CD4-positive, alpha-beta T cell treated with Interferon gamma for 1 hour (primary cell): ENCODE results near the gene DOC2A.
"Not testable (repeated sequence)": the region's sequence is repeated elsewhere in the genome, so short reads cannot be mapped to it uniquely, and the experiment has no call there.

Experiments used
- DNase-seq: peaks from one replicate; pipeline ENCODE4 v3.0.0-alpha.2; 2020

DOC2A gene

GRCh38 chr16:30026449-30026848 lies 15.6 kb upstream of the DOC2A start:
- no peak for DNase-seq

GRCh38 chr16:30025574-30025973 lies 14.7 kb upstream of the DOC2A start:
- no peak for DNase-seq

GRCh38 chr16:30025156-30025555 lies 14.3 kb upstream of the DOC2A start:
- no peak for DNase-seq

GRCh38 chr16:30024451-30024850 lies 13.6 kb upstream of the DOC2A start:
- no peak for DNase-seq

GRCh38 chr16:30023586-30023985 lies 12.8 kb upstream of the DOC2A start:
- no peak for DNase-seq

- no peak for DNase-seq
These were observed 12.1 kb upstream of the DOC2A start, which contains the start of gene C16orf92 for GRCh38 chr16:30022887-30023286. Gene C16orf92, plus strand, starts transcription at chr16:30023198. Its CDS starts 143 bp downstream, at chr16:30023341.

GRCh38 chr16:30018731-30019158 lies 7.9 kb upstream of the DOC2A start:
- DNase-seq: no peak

- not testable (repeated sequence) for DNase-seq
These were observed 7.1 kb upstream of the DOC2A start for GRCh38 chr16:30017937-30018336.

- DNase-seq: no peak
These were observed 6.4 kb upstream of the DOC2A start for GRCh38 chr16:30017277-30017656.

- DNase-seq: no peak
These were observed 5.9 kb upstream of the DOC2A start for GRCh38 chr16:30016555-30017276.

- not testable (repeated sequence) for DNase-seq
These were observed 4.6 kb upstream of the DOC2A start for GRCh38 chr16:30015450-30015849.

GRCh38 chr16:30012598-30012997 lies 1.8 kb upstream of the DOC2A start:
- DNase-seq: not testable (repeated sequence)

- no peak for DNase-seq
These were observed 1.1 kb upstream of the DOC2A start for GRCh38 chr16:30011714-30012504.

GRCh38 chr16:30009990-30010843 lies 610 bp downstream of the DOC2A start:
- DNase-seq: no peak

GRCh38 chr16:30009085-30009862 lies 1.6 kb downstream of the DOC2A start:
- no peak for DNase-seq

GRCh38 chr16:30007378-30007895 lies 3.4 kb downstream of the DOC2A start:
- no peak for DNase-seq

- DNase-seq: no peak
These were observed 4.0 kb downstream of the DOC2A start for GRCh38 chr16:30006659-30007377.

- no peak for DNase-seq
These were observed 4.7 kb downstream of the DOC2A start for GRCh38 chr16:30006095-30006473.

- peak; percentile 38 for DNase-seq
These were observed 5.3 kb downstream of the DOC2A start for GRCh38 chr16:30005341-30006094.

- no peak for DNase-seq
These were observed 6.0 kb downstream of the DOC2A start for GRCh38 chr16:30004811-30005242.

GRCh38 chr16:30004424-30004776 lies 6.4 kb downstream of the DOC2A start:
- DNase-seq: no peak
